HepG2 (cell line): Measurements from ENCODE around the gene ACTR6. TPM values are rescaled to one million over a fixed set of nuclear protein-coding genes. Genes with fewer than 3 reads are reported as not detected.

Source experiments
- AGO1 ChIP-seq: fragments of 200-400 bp; formaldehyde crosslinking; IDR thresholded peaks from 2 replicates; pipeline ENCODE4 v1.6.1; 2017; ENCODE audit warnings: mild to moderate bottlenecking, low read depth, low read length, moderate library complexity; ENCODE audit not compliant: poor library complexity, severe bottlenecking
- ATM ChIP-seq: fragments of 450-650 bp; IDR thresholded peaks from 2 replicates; pipeline ENCODE4 v1.7.1; 2017; ENCODE audit warnings: mild to moderate bottlenecking, borderline replicate concordance
- DRAP1 ChIP-seq: IDR thresholded peaks from 2 replicates; pipeline ENCODE4 v1.6.1; 2016; ENCODE audit warnings: missing genetic modification reagents, missing compliant biosample characterization
- ETV6 ChIP-seq: sonication (generic); formaldehyde crosslinking; conservative IDR thresholded peaks from 2 replicates; pipeline ENCODE4 v1.4.0; 2020; ENCODE audit warnings: missing genetic modification reagents
- FOXA1 ChIP-seq, 2 experiments: fragments of 450-650 bp in 1 of 2; sonication (generic) in 1 of 2; formaldehyde crosslinking in 1 of 2; IDR thresholded peaks; 2 replicates each; pipeline versions ENCODE4 v1.4.0 to v1.6.1; 2016 to 2020; ENCODE audit warnings: missing genetic modification reagents in 1 of 2
- NR2F1 ChIP-seq, 2 experiments: fragments of 450-650 bp in 1 of 2; formaldehyde crosslinking in 1 of 2; IDR thresholded peaks; 2 replicates each; pipeline versions ENCODE4 v1.5.0 to v1.6.1; 2016 to 2020; ENCODE audit warnings: mild to moderate bottlenecking in 1 of 2, missing compliant biosample characterization in 1 of 2, missing genetic modification reagents in 1 of 2, moderate library complexity in 1 of 2
- RXRB ChIP-seq: IDR thresholded peaks from 2 replicates; pipeline ENCODE4 v1.6.1; 2016; ENCODE audit warnings: borderline replicate concordance, missing genetic modification reagents, missing compliant biosample characterization
- SRY ChIP-seq: sonication (generic); formaldehyde crosslinking; IDR thresholded peaks from 2 replicates; pipeline ENCODE4 v1.8.0; 2022; ENCODE audit warnings: mild to moderate bottlenecking, missing genetic modification reagents
- TFE3 ChIP-seq: IDR thresholded peaks from 2 replicates; pipeline ENCODE4 v1.6.1; 2016
- THAP9 ChIP-seq: sonication (generic); formaldehyde crosslinking; IDR thresholded peaks from 2 replicates; pipeline ENCODE4; 2020; ENCODE audit warnings: missing genetic modification reagents, mild to moderate bottlenecking, borderline replicate concordance
- TRIM22 ChIP-seq: fragments of 450-650 bp; IDR thresholded peaks from 2 replicates; pipeline ENCODE4 v1.6.1; 2017
- ZFP36L1 ChIP-seq: sonication (generic); formaldehyde crosslinking; IDR thresholded peaks from 2 replicates; pipeline ENCODE4 v1.8.0; 2022; ENCODE audit warnings: mild to moderate bottlenecking, missing genetic modification reagents, moderate library complexity
- ZFP36L2 ChIP-seq: sonication (generic); formaldehyde crosslinking; IDR thresholded peaks from 2 replicates; pipeline ENCODE4 v1.4.0; 2020; ENCODE audit warnings: missing genetic modification reagents
- ZNF225 ChIP-seq: sonication (generic); formaldehyde crosslinking; IDR thresholded peaks from 2 replicates; pipeline ENCODE4 v1.4.0; 2020; ENCODE audit warnings: mild to moderate bottlenecking, missing genetic modification reagents
- ZNF414 ChIP-seq: sonication (generic); formaldehyde crosslinking; IDR thresholded peaks from 2 replicates; pipeline ENCODE4 v1.5.0; 2020; ENCODE audit warnings: missing genetic modification reagents
- ZNF562 ChIP-seq: sonication (generic); formaldehyde crosslinking; IDR thresholded peaks from 2 replicates; pipeline ENCODE4 v1.8.0; 2022; ENCODE audit warnings: missing genetic modification reagents, borderline replicate concordance
- ZNF569 ChIP-seq: sonication (generic); formaldehyde crosslinking; IDR thresholded peaks from 2 replicates; pipeline ENCODE4 v1.5.0; 2020; ENCODE audit warnings: mild to moderate bottlenecking, missing genetic modification reagents, moderate library complexity, borderline replicate concordance
- ZNF703 ChIP-seq: sonication (generic); formaldehyde crosslinking; IDR thresholded peaks from 2 replicates; pipeline ENCODE4 v1.5.1; 2020; ENCODE audit warnings: missing genetic modification reagents, mild to moderate bottlenecking, moderate library complexity, borderline replicate concordance
- ZNF75D ChIP-seq: sonication (generic); formaldehyde crosslinking; IDR thresholded peaks from 2 replicates; pipeline ENCODE4 v1.8.1; 2023; ENCODE audit warnings: missing genetic modification reagents, mild to moderate bottlenecking, borderline replicate concordance
- ZNF784 ChIP-seq: sonication (generic); formaldehyde crosslinking; IDR thresholded peaks from 2 replicates; pipeline ENCODE4 v1.5.1; 2020; ENCODE audit warnings: missing genetic modification reagents, mild to moderate bottlenecking, borderline replicate concordance
- ZSCAN21 ChIP-seq: sonication (generic); formaldehyde crosslinking; IDR thresholded peaks from 2 replicates; pipeline ENCODE4 v1.8.0; 2022; ENCODE audit warnings: mild to moderate bottlenecking, missing genetic modification reagents, moderate library complexity, borderline replicate concordance
- polyA plus RNA-seq, 8 experiments: library from polyadenylated mRNA; depleted of rRNA in 3 of 8; stranded (reverse) in 7 of 8; unstranded in 1 of 8; fragments of >200 nt; fragmentation: Illumina TruSeq in 4 of 8; extraction: Trizol in 4 of 8; gene quantifications; 2 replicates each; pipeline versions ENCODE4 v1.2.1 to v1.2.3, GENCODE V29; 2011 to 2016; ENCODE audit warnings: low read depth in 4 of 8, missing spikeins in 1 of 8, mixed read lengths in 1 of 8; ENCODE audit not compliant: insufficient read depth in 1 of 8
- total RNA-seq, 5 experiments: library from RNA; depleted of rRNA; stranded (reverse); fragments of >200 nt; fragmentation: Illumina TruSeq; extraction: Trizol; gene quantifications; 2 replicates each; pipeline ENCODE4 v1.2.3, GENCODE V29; 2016; ENCODE audit warnings: low read depth in 1 of 5

Gene ACTR6
- total and polyA plus RNA-seq, 2 of the 13 experiments (the other 11 are each of a cell fraction or from before 2014, with no cell fraction given): 12.9 to 22.4 TPM

GRCh38 chr12:100199347-100200149 is 1.1 kb upstream of the ACTR6 start (continued):
- no peak for TF ChIP-seq TRIM22
- TF ChIP-seq ZSCAN21: peak; percentile 47; the same call in 1 of the 2 replicates
- TF ChIP-seq ZNF225 (CRISPR knock-in tag): no peak
- TF ChIP-seq ZNF784 (CRISPR knock-in tag): no peak
- TF ChIP-seq ZNF703 (CRISPR knock-in tag): no peak
- TF ChIP-seq FOXA1 (IDR thresholded peaks at IDR 0.05): no peak
- TF ChIP-seq FOXA1 (CRISPR knock-in tag; IDR thresholded peaks at IDR 0.05): no peak
- no peak; the same call in none of the 2 replicates for TF ChIP-seq RXRB
- no peak for TF ChIP-seq AGO1
- TF ChIP-seq ZNF414 (CRISPR knock-in tag): peak; percentile 75
- no peak for TF ChIP-seq ZNF569 (CRISPR knock-in tag)
- no peak for TF ChIP-seq SRY (CRISPR knock-in tag)
- no peak for TF ChIP-seq ZFP36L1 (CRISPR knock-in tag)
- TF ChIP-seq ZFP36L2: no peak
- no peak for TF ChIP-seq ZNF75D (CRISPR knock-in tag)
- no peak for TF ChIP-seq ETV6 (CRISPR knock-in tag)
- no peak for TF ChIP-seq ZNF562 (CRISPR knock-in tag)
- TF ChIP-seq THAP9 (CRISPR knock-in tag): no peak
- no peak for TF ChIP-seq TFE3 (CRISPR knock-in tag)
- no peak for TF ChIP-seq NR2F1 (CRISPR knock-in tag; IDR thresholded peaks at IDR 0.05)
- no peak for TF ChIP-seq ATM
- no peak for TF ChIP-seq DRAP1
